ENCODE measurements around the gene PDZRN3.

The PDZRN3 gene

DNA sequence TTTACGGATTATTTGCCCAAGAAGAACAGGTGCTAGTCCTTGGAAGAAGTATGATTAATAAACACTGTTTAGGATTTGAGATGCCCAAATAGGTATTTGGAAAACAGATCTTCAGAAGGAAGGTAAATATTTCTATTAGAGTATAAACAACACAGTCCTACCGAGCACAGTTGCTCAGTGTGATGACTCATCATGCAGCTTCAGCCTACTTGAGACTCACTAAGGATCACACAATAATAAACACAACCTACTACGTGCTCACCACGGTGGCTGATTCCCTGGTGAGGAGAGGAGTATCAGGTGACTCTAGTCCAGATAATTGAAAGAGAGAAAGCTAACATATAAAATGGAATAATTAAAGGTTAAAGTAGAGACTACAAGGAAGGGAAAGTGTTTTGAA, 72.0 kb downstream of the PDZRN3 start:
- no peak for DNase-seq (ENCODE audit: extremely low spot score)
- TF ChIP-seq ARNT (IDR thresholded peaks at IDR 0.05) (no peak), NFRKB (IDR thresholded peaks at IDR 0.05) (no peak), SP1 (IDR thresholded peaks at IDR 0.05) (no peak), LEF1 (IDR thresholded peaks at IDR 0.05; ENCODE audit: borderline replicate concordance) (no peak)
- TF ChIP-seq, protein P1, sequence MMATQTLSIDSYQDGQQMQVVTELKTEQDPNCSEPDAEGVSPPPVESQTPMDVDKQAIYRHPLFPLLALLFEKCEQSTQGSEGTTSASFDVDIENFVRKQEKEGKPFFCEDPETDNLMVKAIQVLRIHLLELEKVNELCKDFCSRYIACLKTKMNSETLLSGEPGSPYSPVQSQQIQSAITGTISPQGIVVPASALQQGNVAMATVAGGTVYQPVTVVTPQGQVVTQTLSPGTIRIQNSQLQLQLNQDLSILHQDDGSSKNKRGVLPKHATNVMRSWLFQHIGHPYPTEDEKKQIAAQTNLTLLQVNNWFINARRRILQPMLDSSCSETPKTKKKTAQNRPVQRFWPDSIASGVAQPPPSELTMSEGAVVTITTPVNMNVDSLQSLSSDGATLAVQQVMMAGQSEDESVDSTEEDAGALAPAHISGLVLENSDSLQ (IDR thresholded peaks at IDR 0.05): no peak
- POLR2A ChIA-PET: no interaction called here
- CTCF ChIA-PET: interaction anchor here (0.7 to 1.8 kb wide), 2 partner anchors 44 to 1086 kb away, joined by 3 to 4 read pairs; no protein-coding TSS in a partner anchor

DNA sequence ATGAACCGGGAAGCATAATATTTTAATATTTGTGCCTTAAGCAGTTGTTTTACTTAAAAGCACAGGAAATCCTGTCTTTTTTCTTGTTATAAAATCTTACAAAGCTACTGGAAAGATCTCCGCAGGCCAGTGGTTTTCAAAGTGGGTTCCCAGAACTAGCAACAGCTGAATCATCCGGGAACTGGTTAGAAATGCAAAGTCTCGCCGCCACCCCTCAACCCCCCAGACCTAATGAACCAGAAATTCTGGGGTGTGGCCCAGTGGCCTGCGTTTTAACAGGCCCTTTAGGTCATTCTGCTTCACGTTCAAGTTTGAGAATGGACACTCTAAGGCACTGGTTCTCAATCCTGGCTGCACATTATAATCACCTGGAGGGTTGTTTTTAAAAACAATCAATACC, 74.7 kb downstream of the PDZRN3 start:
- CTCF ChIA-PET: no interaction called here
- POLR2A ChIA-PET: no interaction called here

DNA sequence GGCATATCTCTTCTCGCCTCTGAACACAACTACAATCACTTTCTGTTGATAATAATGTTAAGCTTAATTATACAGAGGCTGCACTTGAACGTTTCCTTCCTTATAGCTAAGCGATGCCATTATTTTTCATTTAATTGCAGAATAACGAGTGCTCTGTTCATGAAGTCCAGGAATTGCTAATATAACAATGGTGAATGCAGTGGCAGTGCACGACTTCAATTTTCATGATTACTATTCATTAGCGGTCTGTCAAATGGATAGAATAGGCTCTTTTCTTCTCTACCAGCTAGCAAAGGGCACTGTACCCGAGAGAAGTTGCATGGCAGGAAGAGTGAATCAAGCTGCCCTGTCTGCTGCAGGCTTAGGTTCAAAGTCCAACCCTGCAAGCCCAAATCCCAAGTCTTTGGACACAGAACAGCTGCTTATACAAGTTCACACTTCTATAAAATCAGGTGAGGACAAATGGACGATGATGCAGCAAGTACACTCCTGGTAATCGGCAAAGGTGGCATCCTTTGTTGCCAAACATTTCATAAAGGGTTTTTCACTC, 75.6 kb downstream of the PDZRN3 start:
- no peak for DNase-seq (ENCODE audit: extremely low spot score)
- ChIA-PET CTCF (interaction anchor here (1.4 kb wide), 1 partner anchor 41 kb away, joined by 5 read pairs; no protein-coding TSS in a partner anchor), POLR2A (no interaction called here)
- TF ChIP-seq FOXA1 (IDR thresholded peaks at IDR 0.05): no peak
- no peak for TF ChIP-seq L3MBTL2 (conservative IDR thresholded peaks at IDR 0.05)
- TF ChIP-seq ARNT (IDR thresholded peaks at IDR 0.05): no peak
- TF ChIP-seq ELF4 (IDR thresholded peaks at IDR 0.05): no peak
- TF ChIP-seq BHLHE40 (IDR thresholded peaks at IDR 0.05; ENCODE audit: borderline replicate concordance): no peak
- TF ChIP-seq, protein P1 (IDR thresholded peaks at IDR 0.05): no peak
- no peak for TF ChIP-seq LEF1 (IDR thresholded peaks at IDR 0.05; ENCODE audit: borderline replicate concordance)
- no peak for TF ChIP-seq HDGF (IDR thresholded peaks at IDR 0.05; ENCODE audit: borderline replicate concordance)
- no peak for TF ChIP-seq FOXM1 (IDR thresholded peaks at IDR 0.05; ENCODE audit: borderline replicate concordance)
- no peak for TF ChIP-seq ZNF384 (IDR thresholded peaks at IDR 0.05)
- no peak for TF ChIP-seq SUZ12 (IDR thresholded peaks at IDR 0.05)
- no peak for TF ChIP-seq NFRKB (IDR thresholded peaks at IDR 0.05)
- no peak for TF ChIP-seq FOXK2 (IDR thresholded peaks at IDR 0.05)
- TF ChIP-seq SP1 (IDR thresholded peaks at IDR 0.05): no peak
- no peak for TF ChIP-seq CTBP1 (IDR thresholded peaks at IDR 0.05; ENCODE audit: borderline replicate concordance)
- no peak for TF ChIP-seq TARDBP (IDR thresholded peaks at IDR 0.05)

More for the DNA sequence above, 74.7 kb downstream of the PDZRN3 start:
- TF ChIP-seq SUZ12 (IDR thresholded peaks at IDR 0.05): no peak
- no peak for TF ChIP-seq ZNF384 (IDR thresholded peaks at IDR 0.05)
- no peak for TF ChIP-seq LEF1 (IDR thresholded peaks at IDR 0.05; ENCODE audit: borderline replicate concordance)
- TF ChIP-seq NFRKB (IDR thresholded peaks at IDR 0.05): no peak
- TF ChIP-seq FOXK2 (IDR thresholded peaks at IDR 0.05): no peak
- no peak for TF ChIP-seq FOXA1 (IDR thresholded peaks at IDR 0.05)
- no peak for TF ChIP-seq HDGF (IDR thresholded peaks at IDR 0.05; ENCODE audit: borderline replicate concordance)
- no peak for TF ChIP-seq ARNT (IDR thresholded peaks at IDR 0.05)
- no peak for TF ChIP-seq FOXM1 (IDR thresholded peaks at IDR 0.05; ENCODE audit: borderline replicate concordance)
- TF ChIP-seq ELF4 (IDR thresholded peaks at IDR 0.05): no peak
- TF ChIP-seq BHLHE40 (IDR thresholded peaks at IDR 0.05; ENCODE audit: borderline replicate concordance): no peak
- DNase-seq (ENCODE audit: extremely low spot score): no peak

DNA sequence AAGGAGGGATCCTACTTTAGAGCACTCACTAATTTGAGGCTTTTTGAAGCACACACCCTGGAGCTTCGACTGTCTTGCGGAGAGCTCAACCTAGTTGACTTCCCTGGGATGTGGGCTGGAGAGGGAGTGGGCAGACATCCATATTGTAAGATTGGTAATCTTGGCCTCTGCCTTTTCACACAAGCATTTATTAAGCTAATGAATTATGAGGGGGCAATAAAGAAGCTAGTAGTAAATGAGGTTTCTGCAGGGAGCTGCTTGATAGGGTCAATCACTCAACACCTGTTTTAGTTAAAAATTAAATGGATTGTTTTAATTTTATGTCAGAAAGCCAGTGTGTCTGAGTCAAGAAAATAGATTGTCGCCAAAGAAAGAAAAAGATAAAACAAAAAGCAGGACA, 76.3 kb downstream of the PDZRN3 start:
- CTCF ChIA-PET: interaction anchor here (1.4 kb wide), 1 partner anchor 40 kb away, joined by 5 read pairs; no protein-coding TSS in a partner anchor
- no peak for TF ChIP-seq ELF4 (IDR thresholded peaks at IDR 0.05)
- TF ChIP-seq TARDBP (IDR thresholded peaks at IDR 0.05): no peak
- TF ChIP-seq FOXM1 (IDR thresholded peaks at IDR 0.05; ENCODE audit: borderline replicate concordance): no peak
- no peak for TF ChIP-seq SUZ12 (IDR thresholded peaks at IDR 0.05)
- TF ChIP-seq NFRKB (IDR thresholded peaks at IDR 0.05): no peak
- DNase-seq (ENCODE audit: extremely low spot score): no peak
- POLR2A ChIA-PET: no interaction called here

DNA sequence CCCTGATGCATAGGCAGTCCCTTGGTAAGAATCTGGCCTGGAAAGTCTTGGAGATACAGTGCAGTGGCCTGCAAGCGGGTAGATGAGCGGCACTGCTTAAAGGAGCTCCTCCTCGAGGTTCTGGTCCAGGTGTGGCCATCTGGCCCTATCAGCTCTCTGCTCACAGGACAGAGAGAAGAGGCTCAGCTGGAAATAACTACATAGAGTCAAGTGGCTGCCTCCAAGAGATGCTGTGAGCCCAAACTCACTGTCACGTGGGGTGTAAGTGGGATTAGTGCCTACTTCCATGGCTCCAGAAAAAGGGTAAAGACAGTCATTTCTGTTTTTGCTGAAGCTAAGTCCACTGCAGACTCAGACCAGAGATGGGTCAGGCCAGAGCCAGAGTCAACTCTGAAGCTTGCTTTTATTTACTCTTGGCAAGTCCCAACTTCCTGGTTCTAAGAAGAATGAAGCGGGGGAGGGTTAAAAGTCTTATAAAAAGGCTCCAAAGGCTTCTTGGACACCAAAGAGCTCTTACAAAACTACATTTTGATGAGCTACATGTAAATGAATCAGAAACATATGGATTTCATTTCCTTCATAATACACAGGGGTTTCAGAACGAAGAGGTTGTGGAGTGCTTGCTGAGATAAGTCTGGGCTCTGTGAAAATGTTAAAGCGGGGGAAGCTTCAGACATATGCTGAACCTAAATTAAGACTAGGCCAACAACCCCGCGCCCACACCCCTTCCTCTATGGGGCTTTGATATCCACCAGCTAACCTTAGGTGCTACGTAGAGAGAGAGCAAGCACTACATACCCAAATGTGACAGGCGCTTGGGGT, 77.1 kb downstream of the PDZRN3 start:
- ChIA-PET POLR2A (no interaction called here), CTCF (no interaction called here)
- TF ChIP-seq CTBP1 (IDR thresholded peaks at IDR 0.05; ENCODE audit: borderline replicate concordance) (no peak), FOXA1 (IDR thresholded peaks at IDR 0.05) (no peak), TARDBP (IDR thresholded peaks at IDR 0.05) (no peak), ZNF384 (IDR thresholded peaks at IDR 0.05) (no peak), ARNT (IDR thresholded peaks at IDR 0.05) (no peak), HDGF (IDR thresholded peaks at IDR 0.05; ENCODE audit: borderline replicate concordance) (no peak), NFRKB (IDR thresholded peaks at IDR 0.05) (no peak), BHLHE40 (IDR thresholded peaks at IDR 0.05; ENCODE audit: borderline replicate concordance) (no peak), SUZ12 (IDR thresholded peaks at IDR 0.05) (no peak), LEF1 (IDR thresholded peaks at IDR 0.05; ENCODE audit: borderline replicate concordance) (no peak), ELF4 (IDR thresholded peaks at IDR 0.05) (no peak), SP1 (IDR thresholded peaks at IDR 0.05) (no peak), FOXM1 (IDR thresholded peaks at IDR 0.05; ENCODE audit: borderline replicate concordance) (no peak)
- TF ChIP-seq, protein P1 (IDR thresholded peaks at IDR 0.05): no peak
- DNase-seq (ENCODE audit: extremely low spot score): no peak

DNA sequence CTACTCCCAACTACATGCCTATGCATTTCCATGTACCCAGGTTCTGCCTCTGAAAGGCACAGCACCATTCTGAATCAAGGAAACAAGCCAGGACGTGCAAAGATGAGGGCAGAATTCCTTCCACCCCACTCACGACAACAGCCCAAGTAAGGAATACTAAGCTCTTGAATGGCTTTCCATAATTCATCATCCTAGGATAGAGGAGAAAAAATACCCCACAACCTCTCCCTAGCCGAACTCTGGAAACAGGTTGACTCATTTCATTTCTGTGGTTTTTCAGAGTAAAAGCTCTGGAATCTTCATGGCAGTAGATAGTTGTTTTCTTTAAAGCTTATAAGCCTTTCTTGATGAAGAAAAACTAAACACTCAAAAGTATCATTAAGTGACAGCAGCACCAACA, 77.8 kb downstream of the PDZRN3 start:
- no peak for DNase-seq (ENCODE audit: extremely low spot score)
- ChIA-PET CTCF (no interaction called here), POLR2A (no interaction called here)
- TF ChIP-seq HDGF (IDR thresholded peaks at IDR 0.05; ENCODE audit: borderline replicate concordance) (no peak), BHLHE40 (IDR thresholded peaks at IDR 0.05; ENCODE audit: borderline replicate concordance) (no peak), TARDBP (IDR thresholded peaks at IDR 0.05) (no peak), L3MBTL2 (conservative IDR thresholded peaks at IDR 0.05) (no peak), ARNT (IDR thresholded peaks at IDR 0.05) (no peak), CTBP1 (IDR thresholded peaks at IDR 0.05; ENCODE audit: borderline replicate concordance) (no peak), ELF4 (IDR thresholded peaks at IDR 0.05) (no peak), NFRKB (IDR thresholded peaks at IDR 0.05) (no peak), LEF1 (IDR thresholded peaks at IDR 0.05; ENCODE audit: borderline replicate concordance) (no peak), FOXK2 (IDR thresholded peaks at IDR 0.05) (no peak), SUZ12 (IDR thresholded peaks at IDR 0.05) (no peak), SP1 (IDR thresholded peaks at IDR 0.05) (no peak), ZNF384 (IDR thresholded peaks at IDR 0.05) (no peak)
- TF ChIP-seq, protein P1 (IDR thresholded peaks at IDR 0.05): no peak
